Measurements from ENCODE around the gene SEC14L5.

SEC14L5 gene

GRCh38 chr16:5012887-5013286 lies 54.8 kb downstream of the SEC14L5 start:
- Histone ChIP-seq H3K27me3 (ENCODE audit: insufficient read depth, low read depth) (peaks cover 24% of the 10 kb centered on the region), H3K9ac (no peak overlapping the region), H3K4me3 (IDR thresholded peaks at IDR 0.05; ENCODE audit: insufficient read depth, low read depth, low read length) (no peak overlapping the region), H4K20me1 (ENCODE audit: insufficient read depth) (no peaks in the 10 kb centered on the region), H3K27ac (no peak overlapping the region), H3K36me3 (ENCODE audit: insufficient read depth) (no peaks in the 10 kb centered on the region), H3K4me2 (no peak overlapping the region), H3K4me1 (ENCODE audit: low read depth, poor library complexity, severe bottlenecking) (no peaks in the 10 kb centered on the region), H2AFZ (ENCODE audit: low read depth) (no peak overlapping the region), H3K79me2 (ENCODE audit: insufficient read depth, low read depth) (no peaks in the 10 kb centered on the region)
- TF ChIP-seq CTCF (conservative IDR thresholded peaks at IDR 0.05; ENCODE audit: low read depth, low read length) = no peak

GRCh38 chr16:5015351-5015750 lies 57.2 kb downstream of the SEC14L5 start:
- no peaks in the 10 kb centered on the region for H4K20me1 ChIP-seq (ENCODE audit: insufficient read depth)
- H2AFZ ChIP-seq (ENCODE audit: low read depth) = no peak overlapping the region
- H3K9ac ChIP-seq = no peak overlapping the region
- no peaks in the 10 kb centered on the region for H3K79me2 ChIP-seq (ENCODE audit: insufficient read depth, low read depth)
- no peak overlapping the region for H3K4me2 ChIP-seq
- H3K4me3 ChIP-seq (IDR thresholded peaks at IDR 0.05; ENCODE audit: insufficient read depth, low read depth, low read length) = no peak overlapping the region
- peaks cover 8% of the 10 kb centered on the region for H3K4me1 ChIP-seq (ENCODE audit: low read depth, poor library complexity, severe bottlenecking)
- no peak overlapping the region for H3K27ac ChIP-seq
- peaks cover 12% of the 10 kb centered on the region; the same call in 1 of the 2 replicates for H3K27me3 ChIP-seq (ENCODE audit: insufficient read depth, low read depth)
- no peaks in the 10 kb centered on the region for H3K36me3 ChIP-seq (ENCODE audit: insufficient read depth)
- TF ChIP-seq CTCF (conservative IDR thresholded peaks at IDR 0.05; ENCODE audit: low read depth, low read length) = no peak

GRCh38 chr16:5015887-5016286 lies 57.8 kb downstream of the SEC14L5 start:
- H3K4me2 ChIP-seq = no peak overlapping the region
- H4K20me1 ChIP-seq (ENCODE audit: insufficient read depth) = no peaks in the 10 kb centered on the region
- no peaks in the 10 kb centered on the region for H3K79me2 ChIP-seq (ENCODE audit: insufficient read depth, low read depth)
- peaks cover 8% of the 10 kb centered on the region; the same call in 1 of the 2 replicates for H3K27me3 ChIP-seq (ENCODE audit: insufficient read depth, low read depth)
- H3K4me3 ChIP-seq (IDR thresholded peaks at IDR 0.05; ENCODE audit: insufficient read depth, low read depth, low read length) = no peak overlapping the region
- H3K36me3 ChIP-seq (ENCODE audit: insufficient read depth) = no peaks in the 10 kb centered on the region
- H2AFZ ChIP-seq (ENCODE audit: low read depth) = no peak overlapping the region
- no peak overlapping the region for H3K27ac ChIP-seq
- H3K9ac ChIP-seq = no peak overlapping the region
- peaks cover 8% of the 10 kb centered on the region for H3K4me1 ChIP-seq (ENCODE audit: low read depth, poor library complexity, severe bottlenecking)
- no peak for TF ChIP-seq CTCF (conservative IDR thresholded peaks at IDR 0.05; ENCODE audit: low read depth, low read length)

- no peak overlapping the region for H2AFZ ChIP-seq (ENCODE audit: low read depth)
- H3K27me3 ChIP-seq (ENCODE audit: insufficient read depth, low read depth) = no peaks in the 10 kb centered on the region; the same call in 1 of the 2 replicates
- no peaks in the 10 kb centered on the region for H3K79me2 ChIP-seq (ENCODE audit: insufficient read depth, low read depth)
- no peak overlapping the region for H3K4me3 ChIP-seq (IDR thresholded peaks at IDR 0.05; ENCODE audit: insufficient read depth, low read depth, low read length)
- H3K9ac ChIP-seq = no peak overlapping the region
- no peaks in the 10 kb centered on the region for H4K20me1 ChIP-seq (ENCODE audit: insufficient read depth)
- H3K36me3 ChIP-seq (ENCODE audit: insufficient read depth) = no peaks in the 10 kb centered on the region
- no peak for TF ChIP-seq CTCF (conservative IDR thresholded peaks at IDR 0.05; ENCODE audit: low read depth, low read length)
- peaks cover 8% of the 10 kb centered on the region for H3K4me1 ChIP-seq (ENCODE audit: low read depth, poor library complexity, severe bottlenecking)
- no peak overlapping the region for H3K27ac ChIP-seq
- no peak overlapping the region for H3K4me2 ChIP-seq
These were observed 59.0 kb downstream of the SEC14L5 start for GRCh38 chr16:5016967-5017677.

Data from KMS-11 (cell line).